Activated CD8-positive, alpha-beta T cell treated with anti-CD3 and anti-CD28 coated beads for 36 hours (primary cell): ENCODE results near the gene MVD. TPM values are rescaled to one million over a fixed set of nuclear protein-coding genes. Genes with fewer than 3 reads are reported as not detected.
A peak's percentile ranks its signal among the peaks of the same experiment; 100 is the strongest.

Experiments used
- ATAC-seq: fragments of 200-7000 bp; cut with Tn5 transposase; one replicate; pipeline ENCODE4 v1.10.0; 2021; ENCODE audit warnings: mild to moderate bottlenecking, moderate library complexity
- CTCF ChIA-PET: fragments of 350-600 bp; sonication (Branson Sonifier 250); formaldehyde crosslinking; loops from one replicate; lab custom pipeline; 2021; ENCODE audit warnings: antibody characterized with exemption; lab: Charles Lee
- POLR2A ChIA-PET: fragments of 350-600 bp; sonication (Branson Sonifier 250); formaldehyde crosslinking; loops from one replicate; lab custom pipeline; 2021; ENCODE audit warnings: antibody characterized with exemption; lab: Charles Lee
- DNase-seq: peaks from one replicate; pipeline ENCODE4 v3.0.0-alpha.2; 2020
- H3K27ac Mint-ChIP-seq: one replicate; pipeline ENCODE4 v1.8.0; 2021; ENCODE audit warnings: mild to moderate bottlenecking, mixed read lengths
- H3K27me3 Mint-ChIP-seq: one replicate; pipeline ENCODE4 v1.8.0; 2021; ENCODE audit warnings: mixed read lengths
- H3K36me3 Mint-ChIP-seq: one replicate; pipeline ENCODE4 v1.8.0; 2021; ENCODE audit warnings: low read depth, mixed read lengths
- H3K4me1 Mint-ChIP-seq: one replicate; pipeline ENCODE4 v1.8.0; 2021; ENCODE audit warnings: low read depth, mixed read lengths
- H3K4me3 Mint-ChIP-seq: one replicate; pipeline ENCODE4 v1.8.0; 2021; ENCODE audit warnings: mild to moderate bottlenecking, moderate library complexity, mixed read lengths
- H3K9me3 Mint-ChIP-seq: one replicate; pipeline ENCODE4 v1.8.0; 2021; ENCODE audit warnings: mixed read lengths
- CTCF ChIP-seq: fragments of 200-600 bp; IDR thresholded peaks from one replicate; pipeline ENCODE4 v1.8.0; 2022; ENCODE audit warnings: antibody characterized with exemption, mild to moderate bottlenecking
- intact Hi-C: fragments of 100-400 bp; cut with micrococcal nuclease; formaldehyde crosslinking; loops from one replicate; pipeline ENCODE4 v1.10.0; 2022
- total RNA-seq, 2 experiments: library from RNA; stranded (reverse); gene quantifications; one replicate each; pipeline ENCODE4 v1.2.3, GENCODE V29; 2021

Gene MVD
- total RNA-seq, 2 experiments from 2014 or later, result 83.1 to 89.9 TPM

- Mint-ChIP-seq H3K27ac (peak overlapping the region; percentile 89), H3K36me3 (peaks cover 19% of the 10 kb centered on the region), H3K9me3 (no peaks in the 10 kb centered on the region), H3K4me3 (peak overlapping the region; percentile 87), H3K4me1 (peaks cover 13% of the 10 kb centered on the region), H3K27me3 (no peaks in the 10 kb centered on the region)
- intact Hi-C loops, result no loop called here
- CTCF ChIA-PET, result no interaction called here
- POLR2A ChIA-PET, result interaction anchor here (0.6 to 5.5 kb wide), 8 partner anchors 9 to 447 kb away, joined by 3 to 28 read pairs (median 4); partner anchors contain the start of gene IL17C
- no peak for TF ChIP-seq CTCF
- DNase-seq (peak; percentile 45), ATAC-seq (no peak)
Observed at GRCh38 chr16:88649924-88650748, 12.8 kb downstream of the MVD start.

DNA sequence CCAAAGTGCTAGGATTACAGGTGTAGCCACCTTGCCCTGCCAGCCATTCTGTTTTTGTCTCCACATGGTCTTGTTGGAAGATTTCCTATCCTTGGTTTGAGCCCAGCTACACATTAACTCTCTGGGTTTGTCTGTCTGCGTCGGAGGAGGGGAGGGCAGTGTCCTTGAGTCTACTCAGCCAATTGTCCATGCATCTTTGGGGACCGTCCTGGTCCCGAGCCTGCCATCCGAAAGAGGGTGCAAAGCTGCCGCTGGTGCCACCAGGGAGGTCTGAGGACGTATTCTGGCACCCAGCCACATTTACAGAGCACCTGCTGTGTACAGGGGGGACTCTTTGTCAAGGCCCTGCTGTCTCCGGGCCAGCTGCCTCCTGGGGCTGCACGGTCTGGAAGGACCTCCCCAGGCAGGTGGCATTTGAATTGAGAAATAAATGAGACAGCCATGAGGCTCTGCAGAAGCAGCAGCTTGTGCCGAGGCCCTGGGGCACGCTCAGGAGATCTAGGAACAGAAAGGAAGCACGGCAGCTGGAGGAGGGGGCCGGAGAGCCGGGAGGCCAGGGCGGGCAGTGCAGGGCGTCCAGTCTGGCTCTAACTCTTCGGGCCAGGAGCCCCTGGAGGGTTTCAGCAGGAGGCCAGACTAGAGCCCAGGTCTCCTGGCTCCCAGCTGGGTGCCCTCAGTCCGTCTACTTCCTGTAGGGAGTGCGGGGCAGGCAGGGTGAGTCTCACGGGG, 13.5 kb downstream of the MVD start:
- H3K9me3 Mint-ChIP-seq, result no peaks in the 10 kb centered on the region
- H3K27me3 Mint-ChIP-seq, result no peaks in the 10 kb centered on the region
- H3K4me1 Mint-ChIP-seq, result peaks cover 17% of the 10 kb centered on the region
- ChIA-PET POLR2A (interaction anchor here (1.3 to 5.5 kb wide), 5 partner anchors 8 to 30 kb away, joined by 3 to 28 read pairs (median 6); partner anchors contain the start of gene IL17C), CTCF (no interaction called here)
- peaks cover 21% of the 10 kb centered on the region for H3K36me3 Mint-ChIP-seq
- DNase-seq (no peak), ATAC-seq (no peak)
- no peak for TF ChIP-seq CTCF
- H3K4me3 Mint-ChIP-seq, result peak overlapping the region; percentile 87
- peak overlapping the region; percentile 85 for H3K27ac Mint-ChIP-seq
- intact Hi-C loops, result no loop called here

DNA sequence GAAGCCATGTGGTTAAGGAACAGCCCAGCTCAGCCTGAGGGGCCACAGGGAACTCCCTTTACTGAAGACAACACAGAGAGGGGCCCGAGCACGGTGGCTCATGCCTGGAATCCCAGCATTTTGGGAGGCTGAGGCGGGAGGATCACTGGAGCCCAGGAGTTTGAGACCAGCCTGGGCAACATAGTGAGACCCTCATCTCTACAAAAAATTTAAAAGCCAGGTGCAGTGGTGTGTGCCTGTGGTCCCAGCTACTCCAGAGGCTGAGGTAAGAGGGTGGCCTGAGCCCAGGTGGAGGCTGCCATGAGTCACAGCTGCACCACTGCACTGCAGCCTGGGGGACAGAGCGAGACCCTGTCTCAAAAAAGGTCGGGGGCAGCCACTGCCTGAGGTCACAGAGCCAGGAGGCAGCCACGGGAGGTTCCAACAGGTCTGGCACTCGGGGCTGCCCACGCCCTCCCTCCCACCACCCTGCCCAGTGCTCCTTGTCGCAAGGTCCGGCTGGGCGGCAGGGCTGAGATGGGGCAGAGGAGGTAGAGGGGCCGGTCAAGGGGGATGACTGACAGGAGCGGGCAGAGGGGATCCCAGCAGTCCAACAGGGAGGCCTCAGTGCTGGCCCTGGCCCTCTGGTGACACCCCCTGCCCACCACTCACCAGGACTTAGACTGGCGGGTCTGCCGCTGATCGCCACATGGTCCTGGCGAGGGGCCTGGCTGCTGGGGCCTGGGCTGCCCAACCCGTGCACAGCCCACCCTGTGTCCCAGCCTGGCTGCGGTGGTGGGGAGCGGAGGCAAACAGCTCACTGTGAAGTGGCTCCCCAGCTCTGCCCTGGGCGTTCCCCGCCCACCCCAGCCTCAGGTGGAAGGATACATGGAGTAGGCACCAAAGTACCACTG, 15.5 kb downstream of the MVD start:
- no peak overlapping the region for H3K27ac Mint-ChIP-seq
- DNase-seq (no peak), ATAC-seq (no peak)
- intact Hi-C loops, result no loop called here
- peaks cover 23% of the 10 kb centered on the region for H3K36me3 Mint-ChIP-seq
- no peaks in the 10 kb centered on the region for H3K9me3 Mint-ChIP-seq
- POLR2A ChIA-PET, result interaction anchor here (0.8 to 5.5 kb wide), 4 partner anchors 8 to 34 kb away, joined by 3 to 28 read pairs (median 8); partner anchors contain the start of gene IL17C
- peaks cover 17% of the 10 kb centered on the region for H3K4me1 Mint-ChIP-seq
- no peak for TF ChIP-seq CTCF
- H3K27me3 Mint-ChIP-seq, result no peaks in the 10 kb centered on the region
- CTCF ChIA-PET, result interaction anchor here (1.2 kb wide), 1 partner anchor 14 kb away, joined by 3 read pairs; no protein-coding TSS in a partner anchor
- H3K4me3 Mint-ChIP-seq, result no peak overlapping the region

DNA sequence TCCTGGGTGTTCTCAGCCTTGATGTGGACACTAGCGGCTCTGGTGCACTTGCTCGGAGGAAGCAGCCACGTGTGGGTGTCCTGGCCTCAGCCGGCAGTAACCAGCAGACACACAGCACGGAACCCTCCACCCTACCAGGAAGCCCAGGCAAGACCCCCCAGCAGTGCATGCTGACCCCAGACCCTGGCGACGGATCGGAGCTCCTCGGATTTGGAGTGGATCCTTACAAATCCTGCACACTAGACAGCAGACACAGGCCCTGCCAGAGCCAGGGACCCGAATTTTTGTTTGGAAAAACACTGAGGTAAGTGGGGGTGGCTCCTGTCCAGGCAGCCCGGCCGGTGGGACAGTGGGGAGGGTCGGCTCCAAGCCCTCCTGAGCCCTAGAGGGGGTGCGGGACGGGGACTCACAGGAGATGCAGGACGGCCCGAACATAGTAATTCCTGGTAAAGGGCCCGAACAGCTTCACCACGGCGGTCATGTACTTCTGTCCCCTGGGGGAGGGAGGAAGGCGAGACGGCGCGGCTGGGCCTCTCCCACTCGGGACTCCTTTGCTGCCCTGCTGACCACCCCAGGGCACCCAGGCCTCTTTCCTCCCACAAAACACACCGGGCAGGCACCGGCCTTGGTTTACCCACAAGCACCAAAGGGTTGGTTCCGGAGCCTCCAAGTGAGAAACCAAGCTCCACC, 16.4 kb downstream of the MVD start:
- intact Hi-C loops, result no loop called here
- Mint-ChIP-seq H3K27me3 (no peaks in the 10 kb centered on the region), H3K27ac (no peak overlapping the region), H3K4me3 (no peak overlapping the region), H3K4me1 (peaks cover 19% of the 10 kb centered on the region), H3K9me3 (no peaks in the 10 kb centered on the region), H3K36me3 (peaks cover 29% of the 10 kb centered on the region)
- POLR2A ChIA-PET, result interaction anchor here (0.6 to 5.5 kb wide), 4 partner anchors 10 to 161 kb away, joined by 3 to 28 read pairs (median 3); no protein-coding TSS in a partner anchor
- TF ChIP-seq CTCF, result no peak
- ATAC-seq, result no peak
- CTCF ChIA-PET, result interaction anchor here (1.2 kb wide), 1 partner anchor 15 kb away, joined by 3 read pairs; no protein-coding TSS in a partner anchor
- no peak for DNase-seq
